Uterine smooth muscle cell (primary cell): ENCODE data around the gene COPS9. TPM values are rescaled to one million over a fixed set of nuclear protein-coding genes. Genes with fewer than 3 reads are reported as not detected.

Experiments
- total RNA-seq: library from RNA; depleted of rRNA; stranded (reverse); fragments of >200 nt; gene quantifications from 2 replicates; pipeline ENCODE4 v1.2.3, GENCODE V29; 2014

Gene COPS9
- total RNA-seq: 34.6 and 40.6 TPM in 2 replicates

DNA sequence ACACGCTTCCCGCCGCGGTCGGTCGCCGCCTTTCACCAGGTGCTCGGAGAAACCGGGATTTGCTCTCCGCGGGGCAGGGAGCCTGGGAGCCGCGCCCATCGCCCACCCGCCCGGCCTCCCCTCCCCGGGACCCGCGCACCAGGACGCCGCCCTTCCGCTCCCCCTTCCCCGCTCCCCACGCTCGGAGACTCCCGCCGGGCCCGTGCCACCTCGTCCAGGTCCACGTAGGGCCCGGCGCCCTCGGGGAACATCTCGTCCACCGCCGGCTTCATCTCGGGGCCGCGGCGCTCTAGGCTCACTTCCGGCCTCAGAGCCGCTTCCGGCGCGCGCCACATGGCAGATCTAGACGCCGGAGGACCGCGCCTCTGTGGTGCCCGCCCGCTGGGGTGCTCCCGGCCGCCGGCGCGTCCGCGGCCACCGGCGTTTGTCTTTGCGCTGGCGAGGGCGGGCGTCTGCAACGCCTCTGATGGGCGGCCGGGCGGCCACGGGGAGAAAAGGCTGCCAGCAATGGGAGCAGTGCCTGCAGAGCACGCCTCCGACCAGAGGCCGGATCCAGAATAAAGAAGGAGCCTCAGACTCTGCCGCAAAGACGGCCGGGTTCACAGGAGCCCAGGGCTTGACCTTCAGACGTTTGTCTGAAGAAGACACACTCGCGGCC, at the start of gene COPS9:
COPS9 (minus strand) TSS at position 293 of the 658 bp plus-strand sequence; CDS start at position 272, 21 bp downstream.

DNA sequence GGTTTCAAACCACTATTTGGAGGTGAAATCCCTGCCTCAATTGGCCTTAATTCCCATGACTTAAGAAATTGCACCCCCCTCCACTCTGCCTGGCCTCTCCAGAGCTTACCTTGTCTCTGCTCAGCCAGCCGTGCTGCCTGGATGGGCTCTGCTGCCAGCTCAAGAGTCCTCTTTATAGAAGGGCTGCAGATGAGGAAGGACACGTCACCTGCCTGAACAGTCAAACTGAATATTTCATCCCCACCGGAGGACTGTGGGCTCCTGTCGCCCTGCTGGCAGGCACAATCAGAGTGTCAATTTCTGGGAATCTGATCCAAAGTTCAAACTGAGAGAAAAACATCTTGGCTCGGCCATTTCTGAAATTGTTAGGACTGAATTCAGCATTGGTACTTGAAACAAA, 4.4 kb upstream of the COPS9 start, which contains the start of gene OTOS:
OTOS (minus strand) TSS at position 148 of the 400 bp plus-strand sequence. CDS start 332 bp downstream, outside the sequence.

Other genes starting within 250 kb of the COPS9 start
- gene NDUFA10, start 111.0 kb downstream of the COPS9 start, total RNA-seq: 101 and 128 TPM in 2 replicates
- gene OR6B2, start 105.9 kb downstream of the COPS9 start, total RNA-seq: not detected in 2 replicates
- gene OR6B3, start 82.8 kb downstream of the COPS9 start, total RNA-seq: not detected in 2 replicates
- not detected in 2 replicates for gene OTOS, start 4.4 kb upstream of the COPS9 start, total RNA-seq